WTC11 (cell line): ENCODE results near the gene TUBGCP3.

ENCODE experiments used
- GTF2I ChIP-seq: fragments of 250-450 bp; sonication (Bioruptor Pico); conservative IDR thresholded peaks from 2 replicates; pipeline ENCODE4 v1.4.0; 2021; ENCODE audit warnings: mild to moderate bottlenecking
- TF ChIP-seq, protein P1 (sequence below): sonication (generic); formaldehyde crosslinking; IDR thresholded peaks from 2 replicates; pipeline ENCODE4 v1.8.0; 2022; ENCODE audit warnings: mild to moderate bottlenecking, missing genetic modification reagents
- TF ChIP-seq, protein P2 (sequence below): fragments of 200-600 bp; IDR thresholded peaks from 2 replicates; pipeline ENCODE4 v1.8.0; 2022; ENCODE audit warnings: antibody characterized with exemption
- TF ChIP-seq, protein P3 (sequence below): sonication (generic); formaldehyde crosslinking; IDR thresholded peaks from 2 replicates; pipeline ENCODE4 v1.8.0; 2022; ENCODE audit warnings: mild to moderate bottlenecking, missing genetic modification reagents
- TF ChIP-seq, protein P4 (sequence below): sonication (generic); formaldehyde crosslinking; IDR thresholded peaks from 2 replicates; pipeline ENCODE4 v1.8.1; 2023; ENCODE audit warnings: mild to moderate bottlenecking, missing genetic modification reagents, moderate library complexity

GRCh38 chr13:112627161-112627560, 39.2 kb upstream of the TUBGCP3 start:
- TF ChIP-seq, protein P1, sequence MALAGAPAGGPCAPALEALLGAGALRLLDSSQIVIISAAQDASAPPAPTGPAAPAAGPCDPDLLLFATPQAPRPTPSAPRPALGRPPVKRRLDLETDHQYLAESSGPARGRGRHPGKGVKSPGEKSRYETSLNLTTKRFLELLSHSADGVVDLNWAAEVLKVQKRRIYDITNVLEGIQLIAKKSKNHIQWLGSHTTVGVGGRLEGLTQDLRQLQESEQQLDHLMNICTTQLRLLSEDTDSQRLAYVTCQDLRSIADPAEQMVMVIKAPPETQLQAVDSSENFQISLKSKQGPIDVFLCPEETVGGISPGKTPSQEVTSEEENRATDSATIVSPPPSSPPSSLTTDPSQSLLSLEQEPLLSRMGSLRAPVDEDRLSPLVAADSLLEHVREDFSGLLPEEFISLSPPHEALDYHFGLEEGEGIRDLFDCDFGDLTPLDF = no peak
- TF ChIP-seq GTF2I (CRISPR knock-in tag) = no peak
- TF ChIP-seq, protein P2, sequence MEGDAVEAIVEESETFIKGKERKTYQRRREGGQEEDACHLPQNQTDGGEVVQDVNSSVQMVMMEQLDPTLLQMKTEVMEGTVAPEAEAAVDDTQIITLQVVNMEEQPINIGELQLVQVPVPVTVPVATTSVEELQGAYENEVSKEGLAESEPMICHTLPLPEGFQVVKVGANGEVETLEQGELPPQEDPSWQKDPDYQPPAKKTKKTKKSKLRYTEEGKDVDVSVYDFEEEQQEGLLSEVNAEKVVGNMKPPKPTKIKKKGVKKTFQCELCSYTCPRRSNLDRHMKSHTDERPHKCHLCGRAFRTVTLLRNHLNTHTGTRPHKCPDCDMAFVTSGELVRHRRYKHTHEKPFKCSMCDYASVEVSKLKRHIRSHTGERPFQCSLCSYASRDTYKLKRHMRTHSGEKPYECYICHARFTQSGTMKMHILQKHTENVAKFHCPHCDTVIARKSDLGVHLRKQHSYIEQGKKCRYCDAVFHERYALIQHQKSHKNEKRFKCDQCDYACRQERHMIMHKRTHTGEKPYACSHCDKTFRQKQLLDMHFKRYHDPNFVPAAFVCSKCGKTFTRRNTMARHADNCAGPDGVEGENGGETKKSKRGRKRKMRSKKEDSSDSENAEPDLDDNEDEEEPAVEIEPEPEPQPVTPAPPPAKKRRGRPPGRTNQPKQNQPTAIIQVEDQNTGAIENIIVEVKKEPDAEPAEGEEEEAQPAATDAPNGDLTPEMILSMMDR = no peak
- TF ChIP-seq, protein P3, sequence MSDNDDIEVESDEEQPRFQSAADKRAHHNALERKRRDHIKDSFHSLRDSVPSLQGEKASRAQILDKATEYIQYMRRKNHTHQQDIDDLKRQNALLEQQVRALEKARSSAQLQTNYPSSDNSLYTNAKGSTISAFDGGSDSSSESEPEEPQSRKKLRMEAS (CRISPR knock-in tag) = no peak
- TF ChIP-seq, protein P4, sequence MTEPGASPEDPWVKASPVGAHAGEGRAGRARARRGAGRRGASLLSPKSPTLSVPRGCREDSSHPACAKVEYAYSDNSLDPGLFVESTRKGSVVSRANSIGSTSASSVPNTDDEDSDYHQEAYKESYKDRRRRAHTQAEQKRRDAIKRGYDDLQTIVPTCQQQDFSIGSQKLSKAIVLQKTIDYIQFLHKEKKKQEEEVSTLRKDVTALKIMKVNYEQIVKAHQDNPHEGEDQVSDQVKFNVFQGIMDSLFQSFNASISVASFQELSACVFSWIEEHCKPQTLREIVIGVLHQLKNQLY (CRISPR knock-in tag) = no peak
